Fibroblast of skin of back (primary cell): Measurements from ENCODE around the gene P3R3URF.

ENCODE experiments used
- DNase-seq: peaks from one replicate; pipeline ENCODE4 v3.0.0-alpha.2; 2013

The P3R3URF gene

DNA sequence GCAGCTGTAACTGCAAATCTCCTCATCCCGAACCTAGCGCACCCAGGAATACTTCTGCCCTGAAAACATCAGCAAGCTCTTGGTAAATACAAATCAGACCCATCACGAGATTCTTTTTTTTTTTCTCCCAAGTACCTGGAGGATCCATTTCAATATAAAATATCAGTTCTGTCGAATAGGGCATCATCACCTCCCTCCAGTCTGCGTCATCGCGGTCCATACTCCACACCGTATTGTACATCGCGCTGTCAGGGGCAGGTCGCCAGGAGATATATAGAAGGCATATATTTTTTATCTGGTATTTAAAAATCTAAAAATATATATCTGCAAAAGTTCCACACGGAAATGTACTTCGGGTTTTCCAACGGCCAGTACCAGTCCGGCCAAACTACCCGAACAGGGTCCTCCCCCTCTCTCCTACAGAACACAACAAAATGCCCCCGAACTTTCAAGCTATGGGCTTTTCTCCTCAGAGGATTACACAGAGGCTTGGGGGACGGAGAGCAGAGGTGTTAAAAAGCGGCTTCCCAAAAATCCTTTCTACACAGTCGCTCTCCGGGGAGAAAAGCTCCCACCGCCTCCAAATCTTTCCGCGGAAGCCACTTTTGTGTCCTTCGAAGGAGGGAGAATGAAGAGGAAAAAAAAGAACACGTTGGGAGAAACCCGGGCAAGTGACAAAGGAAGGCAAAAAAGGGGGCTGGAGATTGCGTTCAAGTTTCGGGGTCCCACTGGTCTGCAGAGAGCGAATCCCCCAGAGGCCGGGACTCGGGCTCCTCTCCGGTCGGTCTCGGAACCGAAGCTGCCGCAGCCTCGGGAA lies 44.4 kb downstream of the P3R3URF start:
- DNase-seq = no peak

DNA sequence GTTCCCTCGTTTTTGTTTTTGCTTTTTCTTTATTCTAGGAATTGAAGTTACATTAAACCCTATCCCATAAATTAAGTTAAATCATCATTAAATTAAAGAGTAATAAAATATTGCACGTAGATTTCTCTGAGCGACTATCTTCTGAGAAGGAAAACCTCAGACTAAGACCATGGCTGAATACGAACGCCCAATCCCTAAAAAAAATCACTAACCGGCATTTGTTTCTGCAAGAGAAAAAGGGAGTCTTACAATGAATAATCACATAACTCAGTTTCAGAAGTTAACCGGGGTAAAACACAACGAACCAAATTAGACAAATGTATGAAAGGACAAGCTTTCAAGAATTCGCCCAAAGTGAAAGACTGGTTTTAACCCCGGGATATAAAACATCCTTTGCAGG lies 45.2 kb downstream of the P3R3URF start:
- no peak for DNase-seq

- DNase-seq = no peak
Measured at GRCh38 chr1:46130606-46131005, 45.7 kb downstream of the P3R3URF start.

- DNase-seq = no peak
Measured at GRCh38 chr1:46130121-46130520, 46.2 kb downstream of the P3R3URF start.

GRCh38 chr1:46128344-46128743 lies 47.9 kb downstream of the P3R3URF start:
- DNase-seq = peak; percentile 45
